Activated CD8-positive, alpha-beta T cell treated with anti-CD3 and anti-CD28 coated beads for 36 hours (primary cell): Measurements from ENCODE around the gene UROC1. TPM values are rescaled to one million over a fixed set of nuclear protein-coding genes. Genes with fewer than 3 reads are reported as not detected.

Experiments
- ATAC-seq: fragments of 200-7000 bp; cut with Tn5 transposase; one replicate; pipeline ENCODE4 v1.10.0; 2021; ENCODE audit warnings: mild to moderate bottlenecking, moderate library complexity
- CTCF ChIA-PET: fragments of 350-600 bp; sonication (Branson Sonifier 250); formaldehyde crosslinking; loops from one replicate; lab custom pipeline; 2021; ENCODE audit warnings: antibody characterized with exemption; lab: Charles Lee
- POLR2A ChIA-PET: fragments of 350-600 bp; sonication (Branson Sonifier 250); formaldehyde crosslinking; loops from one replicate; lab custom pipeline; 2021; ENCODE audit warnings: antibody characterized with exemption; lab: Charles Lee
- DNase-seq: peaks from one replicate; pipeline ENCODE4 v3.0.0-alpha.2; 2020
- H3K27ac Mint-ChIP-seq: one replicate; pipeline ENCODE4 v1.8.0; 2021; ENCODE audit warnings: mild to moderate bottlenecking, mixed read lengths
- H3K27me3 Mint-ChIP-seq: one replicate; pipeline ENCODE4 v1.8.0; 2021; ENCODE audit warnings: mixed read lengths
- H3K36me3 Mint-ChIP-seq: one replicate; pipeline ENCODE4 v1.8.0; 2021; ENCODE audit warnings: low read depth, mixed read lengths
- H3K4me1 Mint-ChIP-seq: one replicate; pipeline ENCODE4 v1.8.0; 2021; ENCODE audit warnings: low read depth, mixed read lengths
- H3K4me3 Mint-ChIP-seq: one replicate; pipeline ENCODE4 v1.8.0; 2021; ENCODE audit warnings: mild to moderate bottlenecking, moderate library complexity, mixed read lengths
- H3K9me3 Mint-ChIP-seq: one replicate; pipeline ENCODE4 v1.8.0; 2021; ENCODE audit warnings: mixed read lengths
- CTCF ChIP-seq: fragments of 200-600 bp; IDR thresholded peaks from one replicate; pipeline ENCODE4 v1.8.0; 2022; ENCODE audit warnings: antibody characterized with exemption, mild to moderate bottlenecking
- intact Hi-C: fragments of 100-400 bp; cut with micrococcal nuclease; formaldehyde crosslinking; loops from one replicate; pipeline ENCODE4 v1.10.0; 2022
- total RNA-seq, 2 experiments: library from RNA; stranded (reverse); gene quantifications; one replicate each; pipeline ENCODE4 v1.2.3, GENCODE V29; 2021

The UROC1 gene
- total RNA-seq, 2 experiments from 2014 or later, result not detected

GRCh38 chr3:126467611-126467955, 50.0 kb downstream of the UROC1 start:
- DNase-seq, result no peak
- peaks cover 40% of the 10 kb centered on the region for H3K4me1 Mint-ChIP-seq
- no peak overlapping the region for H3K4me3 Mint-ChIP-seq
- H3K9me3 Mint-ChIP-seq, result no peaks in the 10 kb centered on the region
- TF ChIP-seq CTCF, result no peak
- no peak overlapping the region for H3K27ac Mint-ChIP-seq
- H3K27me3 Mint-ChIP-seq, result no peaks in the 10 kb centered on the region
- CTCF ChIA-PET, result no interaction called here
- H3K36me3 Mint-ChIP-seq, result peaks cover 56% of the 10 kb centered on the region
- POLR2A ChIA-PET, result no interaction called here
- no peak for ATAC-seq
- intact Hi-C loops, result no loop called here

GRCh38 chr3:126466886-126467610, 50.5 kb downstream of the UROC1 start:
- H3K4me3 Mint-ChIP-seq, result no peak overlapping the region
- ChIA-PET CTCF (interaction anchor here (1.6 kb wide), 1 partner anchor 8 kb away, joined by 4 read pairs; no protein-coding TSS in a partner anchor), POLR2A (no interaction called here)
- no peaks in the 10 kb centered on the region for H3K9me3 Mint-ChIP-seq
- peak overlapping the region; percentile 64 for H3K27ac Mint-ChIP-seq
- TF ChIP-seq CTCF, result no peak
- intact Hi-C loops, result no loop called here
- ATAC-seq (no peak), DNase-seq (no peak)
- no peaks in the 10 kb centered on the region for H3K27me3 Mint-ChIP-seq
- H3K36me3 Mint-ChIP-seq, result peaks cover 54% of the 10 kb centered on the region
- H3K4me1 Mint-ChIP-seq, result peaks cover 34% of the 10 kb centered on the region

GRCh38 chr3:126465928-126466544, 51.5 kb downstream of the UROC1 start:
- ATAC-seq (no peak), DNase-seq (no peak)
- intact Hi-C loops, result no loop called here
- Mint-ChIP-seq H3K4me1 (peaks cover 32% of the 10 kb centered on the region), H3K9me3 (no peaks in the 10 kb centered on the region), H3K27ac (no peak overlapping the region), H3K36me3 (peaks cover 56% of the 10 kb centered on the region), H3K27me3 (no peaks in the 10 kb centered on the region), H3K4me3 (no peak overlapping the region)
- ChIA-PET CTCF (interaction anchor here (1.6 kb wide), 1 partner anchor 9 kb away, joined by 4 read pairs; no protein-coding TSS in a partner anchor), POLR2A (no interaction called here)
- TF ChIP-seq CTCF, result no peak

- POLR2A ChIA-PET, result interaction anchor here (0.6 kb wide), 1 partner anchor 8 kb away, joined by 3 read pairs; no protein-coding TSS in a partner anchor
- DNase-seq (no peak), ATAC-seq (no peak)
- peaks cover 30% of the 10 kb centered on the region for H3K4me1 Mint-ChIP-seq
- H3K36me3 Mint-ChIP-seq, result peaks cover 54% of the 10 kb centered on the region
- no peak overlapping the region for H3K27ac Mint-ChIP-seq
- no peak for TF ChIP-seq CTCF
- CTCF ChIA-PET, result no interaction called here
- no peaks in the 10 kb centered on the region for H3K9me3 Mint-ChIP-seq
- no peaks in the 10 kb centered on the region for H3K27me3 Mint-ChIP-seq
- intact Hi-C loops, result no loop called here
- H3K4me3 Mint-ChIP-seq, result no peak overlapping the region
Measured at GRCh38 chr3:126464997-126465396, 52.6 kb downstream of the UROC1 start.

- H3K4me3 Mint-ChIP-seq, result no peak overlapping the region
- H3K9me3 Mint-ChIP-seq, result no peaks in the 10 kb centered on the region
- ChIA-PET CTCF (no interaction called here), POLR2A (no interaction called here)
- H3K27me3 Mint-ChIP-seq, result no peaks in the 10 kb centered on the region
- H3K27ac Mint-ChIP-seq, result no peak overlapping the region
- TF ChIP-seq CTCF, result no peak
- no peak for ATAC-seq
- DNase-seq, result no peak
- H3K36me3 Mint-ChIP-seq, result peaks cover 52% of the 10 kb centered on the region
- peaks cover 26% of the 10 kb centered on the region for H3K4me1 Mint-ChIP-seq
- intact Hi-C loops, result no loop called here
Measured at GRCh38 chr3:126464494-126464893, 53.1 kb downstream of the UROC1 start.
